WTC11 (cell line): ENCODE measurements around the gene OLFML2B. TPM values are rescaled to one million over a fixed set of nuclear protein-coding genes. Genes with fewer than 3 reads are reported as not detected.

Experiments
- ATAC-seq: fragments of 200-7000 bp; cut with Tn5 transposase; 2 replicates; pipeline ENCODE4 v1.10.0; 2021; ENCODE audit warnings: mild to moderate bottlenecking, moderate library complexity
- CTCF ChIA-PET: fragments of 300-600 bp; sonication (Branson Sonifier 250); formaldehyde crosslinking; loops from one replicate; lab custom pipeline; 2021; ENCODE audit warnings: antibody characterized with exemption; lab: Charles Lee
- POLR2A ChIA-PET: fragments of 350-600 bp; sonication (Branson Sonifier 250); formaldehyde crosslinking; loops from one replicate; lab custom pipeline; 2021; ENCODE audit warnings: antibody characterized with exemption; lab: Charles Lee
- DNase-seq: peaks from one replicate; pipeline ENCODE4 v3.0.0; 2021; ENCODE audit warnings: low spot score
- H3K27ac Mint-ChIP-seq: 2 replicates; pipeline ENCODE4 v1.8.0; 2021; ENCODE audit warnings: mixed read lengths
- H3K27me3 Mint-ChIP-seq: 2 replicates; pipeline ENCODE4 v1.8.0; 2021; ENCODE audit warnings: low read depth, mild to moderate bottlenecking, moderate library complexity, mixed read lengths
- H3K36me3 Mint-ChIP-seq: 2 replicates; pipeline ENCODE4 v1.8.0; 2021; ENCODE audit warnings: mixed read lengths
- H3K4me1 Mint-ChIP-seq: 2 replicates; pipeline ENCODE4 v1.8.0; 2022; ENCODE audit warnings: mixed read lengths
- H3K4me3 Mint-ChIP-seq: 2 replicates; pipeline ENCODE4 v1.8.0; 2021; ENCODE audit warnings: mild to moderate bottlenecking, moderate library complexity, mixed read lengths
- H3K9me3 Mint-ChIP-seq: 2 replicates; pipeline ENCODE4 v1.8.0; 2021; ENCODE audit warnings: mixed read lengths
- ATF1 ChIP-seq: sonication (generic); formaldehyde crosslinking; IDR thresholded peaks from 2 replicates; pipeline ENCODE4 v1.8.1; 2023; ENCODE audit warnings: mild to moderate bottlenecking, moderate library complexity, missing genetic modification reagents
- ATF2 ChIP-seq: sonication (generic); formaldehyde crosslinking; IDR thresholded peaks from 2 replicates; pipeline ENCODE4 v1.8.1; 2022; ENCODE audit warnings: low read depth, missing genetic modification reagents, borderline replicate concordance
- ATF6 ChIP-seq: sonication (generic); formaldehyde crosslinking; IDR thresholded peaks from 2 replicates; pipeline ENCODE4 v1.8.1; 2023; ENCODE audit warnings: mild to moderate bottlenecking, missing genetic modification reagents
- CREM ChIP-seq: sonication (generic); formaldehyde crosslinking; IDR thresholded peaks from 2 replicates; pipeline ENCODE4 v1.8.1; 2022; ENCODE audit warnings: mild to moderate bottlenecking, missing genetic modification reagents, moderate library complexity
- E2F1 ChIP-seq: sonication (generic); formaldehyde crosslinking; IDR thresholded peaks from 2 replicates; pipeline ENCODE4 v1.8.0; 2022; ENCODE audit warnings: mild to moderate bottlenecking, missing genetic modification reagents
- E2F4 ChIP-seq: sonication (generic); formaldehyde crosslinking; IDR thresholded peaks from 2 replicates; pipeline ENCODE4 v1.8.1; 2022; ENCODE audit warnings: low read depth, mild to moderate bottlenecking, moderate library complexity, missing genetic modification reagents, borderline replicate concordance
- GABPB1 ChIP-seq: sonication (generic); formaldehyde crosslinking; IDR thresholded peaks from 2 replicates; pipeline ENCODE4 v1.8.1; 2023; ENCODE audit warnings: mild to moderate bottlenecking, missing genetic modification reagents
- JAZF1 ChIP-seq: fragments of 250-450 bp; sonication (Bioruptor Pico); IDR thresholded peaks from 2 replicates; pipeline ENCODE4 v1.9.0; 2021; ENCODE audit warnings: moderate library complexity, mild to moderate bottlenecking, inconsistent platforms
- KAT7 ChIP-seq: sonication (generic); formaldehyde crosslinking; IDR thresholded peaks from 2 replicates; pipeline ENCODE4 v1.8.1; 2023; ENCODE audit warnings: missing genetic modification reagents, mild to moderate bottlenecking, borderline replicate concordance
- NFATC4 ChIP-seq: fragments of 250-450 bp; sonication (Bioruptor Pico); IDR thresholded peaks from 2 replicates; pipeline ENCODE4 v1.9.0; 2021; ENCODE audit warnings: mild to moderate bottlenecking
- NR1H2 ChIP-seq: sonication (generic); formaldehyde crosslinking; IDR thresholded peaks from 2 replicates; pipeline ENCODE4 v1.9.0; 2021; ENCODE audit warnings: mild to moderate bottlenecking, moderate library complexity, missing genetic modification reagents
- SMAD4 ChIP-seq: sonication (generic); formaldehyde crosslinking; IDR thresholded peaks from 2 replicates; pipeline ENCODE4 v1.8.0; 2022; ENCODE audit warnings: mild to moderate bottlenecking, missing genetic modification reagents
- SOX15 ChIP-seq: fragments of 250-450 bp; sonication (Bioruptor Pico); IDR thresholded peaks from 2 replicates; pipeline ENCODE4 v1.9.0; 2021; ENCODE audit warnings: mild to moderate bottlenecking
- ZBTB21 ChIP-seq: sonication (generic); formaldehyde crosslinking; IDR thresholded peaks from 2 replicates; pipeline ENCODE4 v1.8.1; 2023; ENCODE audit warnings: mild to moderate bottlenecking, missing genetic modification reagents, borderline replicate concordance
- ZNF263 ChIP-seq: sonication (generic); formaldehyde crosslinking; IDR thresholded peaks from 2 replicates; pipeline ENCODE4 v1.8.1; 2022; ENCODE audit warnings: low read depth, mild to moderate bottlenecking, moderate library complexity, missing genetic modification reagents
- ZNF396 ChIP-seq: fragments of 250-450 bp; sonication (Bioruptor Pico); IDR thresholded peaks from 2 replicates; pipeline ENCODE4 v1.8.0; 2021; ENCODE audit warnings: mild to moderate bottlenecking, moderate library complexity, borderline replicate concordance
- ZNF416 ChIP-seq: fragments of 250-450 bp; sonication (Bioruptor Pico); IDR thresholded peaks from 2 replicates; pipeline ENCODE4 v1.9.0; 2021; ENCODE audit warnings: mild to moderate bottlenecking, inconsistent platforms
- ZNF425 ChIP-seq: fragments of 250-450 bp; sonication (Bioruptor Pico); conservative IDR thresholded peaks from 2 replicates; pipeline ENCODE4 v1.9.0; 2021; ENCODE audit warnings: mild to moderate bottlenecking
- total RNA-seq: library from RNA; stranded (reverse); gene quantifications from 3 replicates; pipeline ENCODE4 v1.2.3, GENCODE V29; 2021
- TF ChIP-seq, protein P1 (sequence below): sonication (generic); formaldehyde crosslinking; IDR thresholded peaks from 2 replicates; pipeline ENCODE4 v1.8.1; 2023; ENCODE audit warnings: mild to moderate bottlenecking, missing genetic modification reagents, borderline replicate concordance
- TF ChIP-seq, protein P2 (sequence below): fragments of 250-450 bp; sonication (Bioruptor Pico); IDR thresholded peaks from 2 replicates; pipeline ENCODE4 v1.9.0; 2021; ENCODE audit warnings: mild to moderate bottlenecking
- TF ChIP-seq, protein P3 (sequence below): sonication (generic); formaldehyde crosslinking; IDR thresholded peaks from 2 replicates; pipeline ENCODE4 v1.8.0; 2022; ENCODE audit warnings: mild to moderate bottlenecking, missing genetic modification reagents

OLFML2B gene
- total RNA-seq, 1 experiment from 2014 or later, result 4.9 TPM

- TF ChIP-seq SOX15 (CRISPR knock-in tag) (no peak), JAZF1 (CRISPR knock-in tag) (no peak)
- TF ChIP-seq, protein P1, sequence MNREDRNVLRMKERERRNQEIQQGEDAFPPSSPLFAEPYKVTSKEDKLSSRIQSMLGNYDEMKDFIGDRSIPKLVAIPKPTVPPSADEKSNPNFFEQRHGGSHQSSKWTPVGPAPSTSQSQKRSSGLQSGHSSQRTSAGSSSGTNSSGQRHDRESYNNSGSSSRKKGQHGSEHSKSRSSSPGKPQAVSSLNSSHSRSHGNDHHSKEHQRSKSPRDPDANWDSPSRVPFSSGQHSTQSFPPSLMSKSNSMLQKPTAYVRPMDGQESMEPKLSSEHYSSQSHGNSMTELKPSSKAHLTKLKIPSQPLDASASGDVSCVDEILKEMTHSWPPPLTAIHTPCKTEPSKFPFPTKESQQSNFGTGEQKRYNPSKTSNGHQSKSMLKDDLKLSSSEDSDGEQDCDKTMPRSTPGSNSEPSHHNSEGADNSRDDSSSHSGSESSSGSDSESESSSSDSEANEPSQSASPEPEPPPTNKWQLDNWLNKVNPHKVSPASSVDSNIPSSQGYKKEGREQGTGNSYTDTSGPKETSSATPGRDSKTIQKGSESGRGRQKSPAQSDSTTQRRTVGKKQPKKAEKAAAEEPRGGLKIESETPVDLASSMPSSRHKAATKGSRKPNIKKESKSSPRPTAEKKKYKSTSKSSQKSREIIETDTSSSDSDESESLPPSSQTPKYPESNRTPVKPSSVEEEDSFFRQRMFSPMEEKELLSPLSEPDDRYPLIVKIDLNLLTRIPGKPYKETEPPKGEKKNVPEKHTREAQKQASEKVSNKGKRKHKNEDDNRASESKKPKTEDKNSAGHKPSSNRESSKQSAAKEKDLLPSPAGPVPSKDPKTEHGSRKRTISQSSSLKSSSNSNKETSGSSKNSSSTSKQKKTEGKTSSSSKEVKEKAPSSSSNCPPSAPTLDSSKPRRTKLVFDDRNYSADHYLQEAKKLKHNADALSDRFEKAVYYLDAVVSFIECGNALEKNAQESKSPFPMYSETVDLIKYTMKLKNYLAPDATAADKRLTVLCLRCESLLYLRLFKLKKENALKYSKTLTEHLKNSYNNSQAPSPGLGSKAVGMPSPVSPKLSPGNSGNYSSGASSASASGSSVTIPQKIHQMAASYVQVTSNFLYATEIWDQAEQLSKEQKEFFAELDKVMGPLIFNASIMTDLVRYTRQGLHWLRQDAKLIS (CRISPR knock-in tag), result no peak
- TF ChIP-seq, all 79 proteins: peak for 0
These were observed 16.3 kb upstream of the OLFML2B start (continued) for GRCh38 chr1:162040001-162040400.

DNA sequence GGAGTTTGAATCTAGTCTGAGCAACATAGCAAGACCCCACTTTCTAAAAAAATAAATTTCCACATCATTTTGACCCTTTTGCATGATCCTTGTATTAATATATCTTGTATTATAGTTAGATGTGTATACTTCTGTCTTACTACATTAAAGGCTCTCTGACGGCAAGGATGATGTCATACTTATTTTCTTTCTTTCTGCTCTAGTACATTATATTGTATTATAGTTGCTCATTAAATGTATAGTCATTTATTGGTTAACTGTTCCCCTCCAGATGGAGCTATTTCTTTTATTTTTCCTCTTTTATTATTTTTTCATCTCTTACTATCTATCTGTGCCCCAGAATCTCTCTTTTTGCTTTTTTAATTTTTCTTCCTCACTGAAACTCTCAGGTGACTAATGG is 15.0 kb upstream of the OLFML2B start:
- Mint-ChIP-seq H3K4me1 (peaks cover 3% of the 10 kb centered on the region), H3K27ac (no peak overlapping the region), H3K27me3 (no peaks in the 10 kb centered on the region; the same call in none of the 2 replicates), H3K36me3 (no peaks in the 10 kb centered on the region), H3K4me3 (no peak overlapping the region), H3K9me3 (no peaks in the 10 kb centered on the region)
- POLR2A ChIA-PET, result no interaction called here
- DNase-seq (no peak), ATAC-seq (no peak)
- TF ChIP-seq ZNF416 (CRISPR knock-in tag), result no peak
- TF ChIP-seq ZBTB21, result no peak
- no peak for TF ChIP-seq CREM (CRISPR knock-in tag)
- TF ChIP-seq KAT7 (CRISPR knock-in tag), result no peak
- TF ChIP-seq ATF2 (CRISPR knock-in tag), result no peak
- TF ChIP-seq, protein P2, sequence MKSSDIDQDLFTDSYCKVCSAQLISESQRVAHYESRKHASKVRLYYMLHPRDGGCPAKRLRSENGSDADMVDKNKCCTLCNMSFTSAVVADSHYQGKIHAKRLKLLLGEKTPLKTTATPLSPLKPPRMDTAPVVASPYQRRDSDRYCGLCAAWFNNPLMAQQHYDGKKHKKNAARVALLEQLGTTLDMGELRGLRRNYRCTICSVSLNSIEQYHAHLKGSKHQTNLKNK (CRISPR knock-in tag), result no peak
- CTCF ChIA-PET, result interaction anchor here (2.4 to 2.7 kb wide), 2 partner anchors 18 to 247 kb away, joined by 13 to 144 read pairs; no protein-coding TSS in a partner anchor

DNA sequence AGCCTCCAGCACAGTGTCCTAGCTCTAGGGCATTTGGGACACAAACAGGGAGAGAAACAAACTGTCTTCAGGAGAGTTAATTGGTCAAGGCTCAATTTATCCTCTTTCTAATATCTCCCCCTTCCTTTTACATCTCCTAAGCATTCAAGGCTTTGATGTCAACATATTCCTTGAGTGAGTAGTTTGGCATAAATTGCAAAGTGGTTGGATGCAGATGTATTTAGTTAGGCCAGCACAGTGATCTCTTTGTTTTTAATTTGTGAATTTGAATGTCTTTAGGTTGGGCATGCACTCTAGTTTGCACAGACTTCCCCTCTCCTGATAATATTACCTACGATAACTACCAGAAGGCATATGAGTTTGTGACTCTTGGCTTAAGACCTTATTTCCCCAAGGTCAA is 12.5 kb upstream of the OLFML2B start:
- ChIA-PET POLR2A (no interaction called here), CTCF (interaction anchor here (1.2 to 2.5 kb wide), 11 partner anchors 12 to 310 kb away, joined by 3 to 29 read pairs (median 9); partner anchors contain the start of gene OLFML2B)
- Mint-ChIP-seq H3K4me3 (no peak overlapping the region), H3K36me3 (no peaks in the 10 kb centered on the region), H3K27me3 (peaks cover 5% of the 10 kb centered on the region), H3K4me1 (peaks cover 3% of the 10 kb centered on the region), H3K9me3 (no peaks in the 10 kb centered on the region), H3K27ac (no peak overlapping the region)
- ATAC-seq, result no peak
- no peak for DNase-seq
- TF ChIP-seq ATF1 (CRISPR knock-in tag), result no peak
- TF ChIP-seq, protein P3, sequence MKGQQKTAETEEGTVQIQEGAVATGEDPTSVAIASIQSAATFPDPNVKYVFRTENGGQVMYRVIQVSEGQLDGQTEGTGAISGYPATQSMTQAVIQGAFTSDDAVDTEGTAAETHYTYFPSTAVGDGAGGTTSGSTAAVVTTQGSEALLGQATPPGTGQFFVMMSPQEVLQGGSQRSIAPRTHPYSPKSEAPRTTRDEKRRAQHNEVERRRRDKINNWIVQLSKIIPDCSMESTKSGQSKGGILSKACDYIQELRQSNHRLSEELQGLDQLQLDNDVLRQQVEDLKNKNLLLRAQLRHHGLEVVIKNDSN (CRISPR knock-in tag), result no peak
- no peak for TF ChIP-seq ATF6
- no peak for TF ChIP-seq GABPB1 (CRISPR knock-in tag)
- no peak for TF ChIP-seq NFATC4 (CRISPR knock-in tag)
- TF ChIP-seq E2F4 (CRISPR knock-in tag), result no peak
- TF ChIP-seq ZNF425 (CRISPR knock-in tag), result no peak
- no peak for TF ChIP-seq E2F1 (CRISPR knock-in tag)
- no peak for TF ChIP-seq ZNF396 (CRISPR knock-in tag)
- no peak for TF ChIP-seq SMAD4
- no peak for TF ChIP-seq ZNF263
- TF ChIP-seq SOX15 (CRISPR knock-in tag), result no peak
- no peak for TF ChIP-seq NR1H2 (CRISPR knock-in tag)
